Activated T-cell treated with anti-CD3 and anti-CD28 coated beads, Interleukin-2, amount 50 U/mL, for 24 hours (primary cell): ENCODE results near the gene ULK4.

Source experiments
- DNase-seq: peaks from one replicate; pipeline ENCODE4 v3.0.0-alpha.2; 2020
- H3K27ac Mint-ChIP-seq: 2 replicates; pipeline ENCODE4 v1.8.0; 2020; ENCODE audit warnings: mild to moderate bottlenecking, mixed read lengths
- H3K27me3 Mint-ChIP-seq: 2 replicates; pipeline ENCODE4 v1.8.0; 2020; ENCODE audit warnings: mixed read lengths
- H3K36me3 Mint-ChIP-seq: 2 replicates; pipeline ENCODE4 v1.8.0; 2020; ENCODE audit warnings: low read depth, mixed read lengths
- H3K4me1 Mint-ChIP-seq: 2 replicates; pipeline ENCODE4 v1.8.0; 2020; ENCODE audit warnings: low read depth, mixed read lengths
- H3K4me3 Mint-ChIP-seq: 2 replicates; pipeline ENCODE4 v1.8.0; 2020; ENCODE audit warnings: mild to moderate bottlenecking, moderate library complexity, mixed read lengths
- H3K9me3 Mint-ChIP-seq: 2 replicates; pipeline ENCODE4 v1.8.0; 2020; ENCODE audit warnings: mixed read lengths

ULK4 gene

DNA sequence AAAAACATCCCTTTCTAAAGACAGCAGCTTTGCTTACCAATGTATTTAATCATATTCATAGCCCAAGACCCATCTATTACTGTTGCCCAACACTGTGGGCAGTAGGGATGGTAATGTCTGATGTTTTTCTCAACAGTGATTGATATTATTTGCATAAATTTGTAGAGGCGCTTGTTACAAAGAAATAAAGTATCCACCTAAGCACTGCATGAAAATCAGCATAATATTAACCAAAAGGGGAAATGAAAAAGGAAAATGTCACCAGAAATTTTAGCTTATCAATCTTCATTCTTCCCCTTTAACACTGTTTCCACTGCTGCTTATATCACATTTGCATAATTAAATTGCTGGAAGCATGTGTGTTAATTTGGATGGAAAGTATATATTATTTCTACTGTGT is 622.1 kb downstream of the ULK4 start:
- Mint-ChIP-seq H3K4me1 (no peaks in the 10 kb centered on the region), H3K27me3 (no peaks in the 10 kb centered on the region), H3K9me3 (peaks cover 5% of the 10 kb centered on the region), H3K36me3 (peaks cover 4% of the 10 kb centered on the region), H3K27ac (no peak overlapping the region), H3K4me3 (no peak overlapping the region)
- no peak for DNase-seq

DNA sequence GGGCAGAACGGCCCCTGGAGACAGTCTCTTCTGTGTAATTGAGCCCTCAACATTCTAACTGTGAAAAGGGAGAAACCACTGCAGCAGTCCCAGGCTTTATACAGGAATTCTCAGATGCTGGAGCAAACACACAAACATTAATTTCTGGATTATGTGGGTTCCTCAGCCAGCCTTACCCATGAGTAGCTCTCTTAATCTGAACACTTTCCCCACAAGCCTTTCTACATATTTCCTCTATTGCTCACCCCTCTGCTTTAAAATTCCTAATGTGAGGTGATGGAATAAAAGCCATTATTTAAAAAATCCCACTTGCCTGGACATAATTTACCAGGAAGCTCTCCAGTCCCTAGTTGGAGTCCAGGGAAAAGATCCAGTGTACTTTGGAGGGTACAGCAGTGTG is 623.6 kb downstream of the ULK4 start:
- Mint-ChIP-seq H3K27me3 (no peaks in the 10 kb centered on the region), H3K4me1 (no peaks in the 10 kb centered on the region), H3K9me3 (no peaks in the 10 kb centered on the region), H3K27ac (no peak overlapping the region), H3K36me3 (no peaks in the 10 kb centered on the region), H3K4me3 (no peak overlapping the region)
- no peak for DNase-seq

DNA sequence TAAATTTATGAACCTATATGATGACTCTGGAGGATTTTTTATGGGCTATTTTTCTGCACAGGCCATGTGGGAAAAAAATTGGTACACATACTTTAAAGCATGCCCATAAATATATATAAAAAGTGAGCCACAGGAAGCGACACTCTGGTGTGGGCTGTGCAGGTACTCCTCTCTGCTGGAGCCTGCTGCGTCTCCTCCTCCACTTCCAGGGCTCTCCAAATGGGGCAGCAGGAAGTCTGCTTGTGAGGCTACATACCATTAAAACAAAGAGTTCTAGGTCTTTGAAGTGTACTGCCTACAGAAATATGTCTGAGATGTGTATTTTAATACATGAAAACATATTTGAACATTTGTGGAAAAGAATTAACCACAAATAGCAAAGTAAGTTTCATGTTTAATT is 627.5 kb downstream of the ULK4 start:
- Mint-ChIP-seq H3K4me3 (no peak overlapping the region), H3K27me3 (no peaks in the 10 kb centered on the region), H3K9me3 (no peaks in the 10 kb centered on the region), H3K4me1 (no peaks in the 10 kb centered on the region), H3K36me3 (no peaks in the 10 kb centered on the region), H3K27ac (no peak overlapping the region)
- DNase-seq: no peak

DNA sequence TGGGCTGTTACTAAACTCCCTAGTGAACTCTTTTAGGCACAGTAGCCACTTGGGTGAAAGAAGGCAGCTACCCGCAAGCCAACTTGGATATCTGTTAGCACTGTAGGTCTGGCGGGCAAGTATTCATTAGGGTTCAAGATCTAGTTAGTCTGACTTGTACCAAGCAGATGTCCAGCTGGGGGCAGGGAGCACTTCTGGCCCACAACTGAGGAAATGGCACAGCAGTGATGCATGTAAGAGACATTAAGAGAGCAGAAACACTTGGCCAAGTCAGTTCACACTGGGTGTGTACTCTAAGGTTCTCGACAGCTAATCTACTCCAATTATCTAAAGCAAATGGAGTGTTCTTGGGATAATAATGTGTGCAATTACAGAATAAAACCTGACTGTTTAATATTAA is 630.9 kb downstream of the ULK4 start:
- Mint-ChIP-seq H3K4me3 (no peak overlapping the region), H3K36me3 (no peaks in the 10 kb centered on the region), H3K9me3 (no peaks in the 10 kb centered on the region), H3K27me3 (no peaks in the 10 kb centered on the region), H3K27ac (no peak overlapping the region), H3K4me1 (no peaks in the 10 kb centered on the region)
- DNase-seq: no peak

DNA sequence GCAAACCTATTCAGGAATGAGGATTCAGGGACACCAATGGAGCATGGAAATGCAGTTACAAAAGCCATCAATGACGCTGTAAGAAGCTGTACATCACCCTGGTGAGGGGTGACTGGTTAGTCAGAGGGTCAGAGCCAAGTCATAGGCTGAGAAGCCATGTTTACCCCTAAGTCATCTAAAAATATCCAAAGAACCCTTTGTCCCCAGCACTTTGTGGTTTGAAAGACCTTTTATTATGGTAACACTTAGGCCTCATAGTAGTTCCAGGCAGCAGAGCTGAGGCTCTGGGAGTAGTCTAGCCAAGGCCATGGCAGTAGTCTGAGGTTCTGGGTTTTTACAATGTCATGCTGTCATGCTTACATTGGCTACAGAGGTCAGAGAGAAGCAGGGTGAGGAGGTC is 631.4 kb downstream of the ULK4 start:
- no peaks in the 10 kb centered on the region for H3K9me3 Mint-ChIP-seq
- no peaks in the 10 kb centered on the region for H3K36me3 Mint-ChIP-seq
- no peaks in the 10 kb centered on the region for H3K27me3 Mint-ChIP-seq
- no peak overlapping the region for H3K27ac Mint-ChIP-seq
- DNase-seq: no peak
- no peaks in the 10 kb centered on the region for H3K4me1 Mint-ChIP-seq
- no peak overlapping the region for H3K4me3 Mint-ChIP-seq

DNA sequence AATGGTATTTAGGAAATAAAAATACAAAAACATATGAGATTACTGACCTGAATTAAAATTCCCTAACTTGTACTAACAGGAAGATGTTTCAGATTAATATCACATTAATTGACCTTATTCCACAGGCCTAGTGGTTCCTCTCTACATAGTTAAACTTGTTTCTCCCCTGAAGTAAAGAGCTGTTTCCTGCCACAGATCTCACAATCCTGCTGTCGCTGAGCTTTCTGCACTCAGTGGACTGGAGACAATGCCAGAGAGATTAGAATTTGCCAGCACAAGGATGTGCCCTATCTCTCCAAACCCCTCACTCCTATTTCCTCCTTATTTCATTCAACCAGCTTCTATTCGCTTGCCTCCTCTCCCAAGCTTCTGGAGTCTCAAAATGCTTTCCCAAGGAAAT is 632.0 kb downstream of the ULK4 start:
- no peaks in the 10 kb centered on the region for H3K4me1 Mint-ChIP-seq
- no peak for DNase-seq
- no peaks in the 10 kb centered on the region for H3K9me3 Mint-ChIP-seq
- no peak overlapping the region for H3K27ac Mint-ChIP-seq
- H3K4me3 Mint-ChIP-seq: no peak overlapping the region
- H3K27me3 Mint-ChIP-seq: no peaks in the 10 kb centered on the region
- H3K36me3 Mint-ChIP-seq: no peaks in the 10 kb centered on the region

DNA sequence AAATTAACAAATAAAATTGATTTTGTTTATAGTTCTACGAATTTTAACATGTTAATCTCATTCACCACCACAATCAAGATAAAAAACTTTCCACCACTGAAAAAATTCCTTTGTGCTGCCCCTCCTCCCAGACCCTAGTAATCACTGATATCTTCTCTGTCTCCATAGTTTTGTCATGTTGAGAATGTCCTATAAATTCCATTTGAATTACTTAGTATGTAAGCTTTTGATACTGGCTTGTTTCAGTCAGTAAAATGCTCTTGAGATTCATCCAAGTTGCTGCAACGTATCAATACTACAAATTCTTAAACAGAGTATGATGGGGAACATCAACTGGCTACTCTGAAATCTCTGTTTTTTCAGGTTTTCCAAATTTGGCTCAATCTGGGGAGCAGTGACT is 633.0 kb downstream of the ULK4 start:
- no peak overlapping the region for H3K27ac Mint-ChIP-seq
- no peak overlapping the region for H3K4me3 Mint-ChIP-seq
- no peaks in the 10 kb centered on the region for H3K4me1 Mint-ChIP-seq
- no peaks in the 10 kb centered on the region for H3K9me3 Mint-ChIP-seq
- no peaks in the 10 kb centered on the region for H3K27me3 Mint-ChIP-seq
- DNase-seq: no peak
- no peaks in the 10 kb centered on the region for H3K36me3 Mint-ChIP-seq

DNA sequence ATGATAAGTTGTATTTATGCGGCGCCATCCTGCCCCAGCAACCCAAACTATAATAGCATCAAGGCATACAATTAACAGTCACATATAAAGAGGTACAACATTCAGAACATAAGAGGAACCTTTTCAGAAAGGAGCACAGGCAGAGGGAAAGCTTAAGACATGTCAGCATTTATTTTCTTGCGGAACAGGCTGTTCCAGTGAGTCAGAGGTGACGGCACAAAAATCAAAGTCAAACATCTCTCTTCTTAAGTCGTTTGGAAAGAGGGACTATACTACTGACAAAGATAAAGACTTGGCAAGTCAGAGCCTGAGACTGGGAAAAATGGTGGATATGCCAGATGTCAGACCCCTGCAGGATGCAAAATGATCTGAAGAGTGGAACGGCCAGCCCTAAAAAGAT is 634.2 kb downstream of the ULK4 start:
- no peak for DNase-seq
- H3K4me3 Mint-ChIP-seq: no peak overlapping the region
- no peaks in the 10 kb centered on the region for H3K4me1 Mint-ChIP-seq
- no peaks in the 10 kb centered on the region for H3K9me3 Mint-ChIP-seq
- H3K27ac Mint-ChIP-seq: no peak overlapping the region
- H3K27me3 Mint-ChIP-seq: no peaks in the 10 kb centered on the region
- H3K36me3 Mint-ChIP-seq: no peaks in the 10 kb centered on the region

DNA sequence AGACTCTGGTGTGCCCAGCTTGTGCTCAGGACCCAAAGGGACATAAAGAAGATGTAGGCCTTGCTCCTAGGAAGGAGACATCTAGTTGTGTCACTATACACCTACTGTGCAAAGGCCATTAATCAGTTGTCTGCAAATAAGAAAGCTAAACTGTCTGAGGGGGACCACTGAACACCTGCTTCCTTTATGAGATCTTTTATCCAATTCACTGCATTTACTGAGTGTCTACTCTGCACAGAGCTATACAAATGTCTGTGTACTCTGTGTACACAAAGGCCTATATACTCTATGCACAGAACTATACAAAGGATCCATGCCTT is 637.8 kb downstream of the ULK4 start:
- Mint-ChIP-seq H3K4me3 (no peak overlapping the region), H3K9me3 (no peaks in the 10 kb centered on the region), H3K27me3 (no peaks in the 10 kb centered on the region), H3K36me3 (no peaks in the 10 kb centered on the region), H3K27ac (no peak overlapping the region), H3K4me1 (no peaks in the 10 kb centered on the region)
- no peak for DNase-seq

DNA sequence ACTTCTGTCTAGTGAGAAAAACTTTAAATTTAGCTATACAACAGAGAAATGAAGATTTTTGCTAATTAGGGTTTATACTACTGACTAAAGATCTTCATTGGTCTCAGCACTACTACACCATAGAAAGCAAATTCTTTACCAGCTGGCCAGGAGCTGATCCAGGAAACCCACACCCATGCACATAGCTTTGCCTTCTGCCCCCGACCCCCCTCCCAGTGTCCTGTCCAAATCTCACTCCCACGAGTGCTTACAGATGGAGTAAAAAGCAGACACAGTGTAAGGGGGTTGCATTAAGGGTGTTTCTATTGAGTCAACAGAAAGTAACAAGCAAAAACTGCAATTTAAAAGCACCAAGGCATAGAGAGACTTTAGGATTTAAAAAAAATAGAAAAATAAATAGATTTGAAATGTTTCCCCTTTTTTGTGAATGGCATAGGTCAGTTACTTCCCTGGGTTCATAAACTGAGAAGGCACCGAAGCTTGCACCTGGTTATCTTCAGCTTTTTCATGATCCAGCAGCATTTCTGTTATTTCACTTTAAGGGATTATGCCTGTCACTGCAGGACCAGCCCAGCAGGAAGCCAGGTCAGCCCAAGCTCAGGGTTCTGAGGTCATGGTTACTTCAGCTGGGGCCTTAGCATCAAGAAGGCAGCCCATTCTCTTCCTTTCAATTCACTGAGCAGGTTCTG is 638.3 kb downstream of the ULK4 start:
- Mint-ChIP-seq H3K27me3 (no peaks in the 10 kb centered on the region), H3K36me3 (no peaks in the 10 kb centered on the region), H3K4me3 (no peak overlapping the region), H3K27ac (no peak overlapping the region), H3K4me1 (no peaks in the 10 kb centered on the region), H3K9me3 (no peaks in the 10 kb centered on the region)
- DNase-seq: no peak

DNA sequence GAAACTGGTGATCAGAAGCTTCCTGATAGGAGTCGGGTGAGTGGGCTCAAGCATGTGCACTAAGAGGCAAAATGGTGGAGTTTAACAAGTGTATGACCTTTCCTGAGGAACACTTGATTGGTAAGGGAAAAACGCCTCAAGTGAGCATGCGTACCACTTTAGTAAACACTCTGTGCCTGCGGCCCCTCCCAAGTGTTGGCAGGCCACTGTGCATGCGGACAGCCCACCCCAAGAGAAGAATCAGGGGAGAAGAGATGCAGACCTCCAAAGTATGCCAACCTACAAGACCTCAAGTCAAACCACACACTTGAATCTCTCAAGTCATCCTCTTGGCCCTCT is 640.3 kb downstream of the ULK4 start:
- Mint-ChIP-seq H3K4me3 (no peak overlapping the region), H3K27me3 (no peaks in the 10 kb centered on the region), H3K9me3 (no peaks in the 10 kb centered on the region), H3K4me1 (no peaks in the 10 kb centered on the region), H3K36me3 (no peaks in the 10 kb centered on the region), H3K27ac (no peak overlapping the region)
- DNase-seq: no peak

DNA sequence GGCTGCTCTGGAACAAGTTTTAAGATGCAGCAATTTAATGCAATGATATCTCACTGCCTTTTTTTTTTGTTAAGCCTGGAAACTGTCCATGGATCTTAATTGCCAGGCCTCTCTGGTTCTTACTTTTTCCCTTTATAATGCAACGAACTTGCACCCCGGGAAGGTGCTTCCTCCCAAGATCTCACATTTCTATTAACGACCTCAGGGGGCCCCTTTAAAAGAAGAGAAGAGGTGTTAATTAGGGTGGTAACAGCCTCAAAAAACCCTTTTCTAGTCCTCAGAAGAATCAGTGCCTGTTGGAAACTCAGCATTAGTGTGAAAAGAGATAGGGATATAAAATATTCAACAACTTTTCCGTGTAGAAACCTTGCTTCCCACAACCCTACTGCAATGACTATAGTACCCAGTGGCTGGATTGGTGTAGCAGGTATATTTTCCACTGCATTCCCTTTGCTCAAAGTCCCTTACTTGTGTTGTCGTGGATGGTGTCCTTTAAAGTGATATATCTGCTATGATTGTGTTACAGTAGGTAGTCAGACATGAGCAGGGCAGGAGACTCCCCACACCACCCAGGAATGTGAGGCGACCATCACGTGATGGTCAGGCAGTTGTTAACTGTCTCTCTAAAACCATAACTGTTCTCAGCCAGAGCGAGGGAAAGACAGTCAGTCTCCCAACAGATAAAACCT is 640.8 kb downstream of the ULK4 start:
- DNase-seq: no peak
- H3K27me3 Mint-ChIP-seq: no peaks in the 10 kb centered on the region
- no peak overlapping the region for H3K4me3 Mint-ChIP-seq
- no peaks in the 10 kb centered on the region for H3K36me3 Mint-ChIP-seq
- H3K27ac Mint-ChIP-seq: no peak overlapping the region
- H3K9me3 Mint-ChIP-seq: no peaks in the 10 kb centered on the region
- H3K4me1 Mint-ChIP-seq: no peaks in the 10 kb centered on the region

DNA sequence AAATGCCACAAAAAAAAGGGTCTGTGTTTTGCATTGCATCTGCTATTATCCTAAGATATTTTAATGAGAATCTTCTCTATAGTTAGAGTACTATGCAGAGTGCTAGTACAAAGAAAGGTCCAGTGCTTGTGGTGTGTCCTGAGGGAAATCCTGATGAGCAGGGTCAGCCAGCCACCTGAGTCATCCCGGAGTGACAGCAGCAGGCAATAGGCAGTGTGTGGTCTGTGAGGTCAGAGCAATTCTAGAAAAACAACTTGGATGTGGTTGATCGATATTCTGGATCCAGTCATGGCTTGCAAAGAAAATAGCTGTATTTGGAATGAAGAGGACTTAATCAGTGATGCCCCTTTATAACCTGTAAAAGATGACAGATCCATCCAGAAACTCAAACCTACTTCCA is 643.4 kb downstream of the ULK4 start:
- no peaks in the 10 kb centered on the region for H3K4me1 Mint-ChIP-seq
- H3K4me3 Mint-ChIP-seq: no peak overlapping the region
- DNase-seq: no peak
- H3K36me3 Mint-ChIP-seq: no peaks in the 10 kb centered on the region
- no peak overlapping the region for H3K27ac Mint-ChIP-seq
- H3K9me3 Mint-ChIP-seq: no peaks in the 10 kb centered on the region
- H3K27me3 Mint-ChIP-seq: no peaks in the 10 kb centered on the region

DNA sequence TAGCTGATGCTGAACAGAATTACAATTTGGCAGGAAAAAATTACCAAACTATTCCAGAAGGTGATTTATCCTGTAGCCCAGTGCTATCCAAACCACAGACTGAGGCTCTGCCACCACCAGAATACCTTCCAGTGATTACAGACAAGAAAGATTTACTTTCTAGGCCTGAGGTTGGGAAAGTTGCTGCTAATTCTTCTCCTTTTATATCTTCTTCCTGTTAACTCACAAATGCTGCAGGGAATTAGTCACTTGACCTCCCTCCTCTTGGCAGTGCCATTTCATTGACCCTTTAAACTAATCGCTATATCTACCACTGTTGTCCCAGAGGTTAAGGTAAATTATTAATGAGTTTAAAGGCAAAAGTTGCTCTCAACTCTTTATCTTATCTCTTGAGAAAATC is 644.2 kb downstream of the ULK4 start:
- Mint-ChIP-seq H3K27ac (no peak overlapping the region), H3K36me3 (no peaks in the 10 kb centered on the region), H3K4me1 (no peaks in the 10 kb centered on the region), H3K4me3 (no peak overlapping the region), H3K9me3 (no peaks in the 10 kb centered on the region), H3K27me3 (no peaks in the 10 kb centered on the region)
- no peak for DNase-seq

DNA sequence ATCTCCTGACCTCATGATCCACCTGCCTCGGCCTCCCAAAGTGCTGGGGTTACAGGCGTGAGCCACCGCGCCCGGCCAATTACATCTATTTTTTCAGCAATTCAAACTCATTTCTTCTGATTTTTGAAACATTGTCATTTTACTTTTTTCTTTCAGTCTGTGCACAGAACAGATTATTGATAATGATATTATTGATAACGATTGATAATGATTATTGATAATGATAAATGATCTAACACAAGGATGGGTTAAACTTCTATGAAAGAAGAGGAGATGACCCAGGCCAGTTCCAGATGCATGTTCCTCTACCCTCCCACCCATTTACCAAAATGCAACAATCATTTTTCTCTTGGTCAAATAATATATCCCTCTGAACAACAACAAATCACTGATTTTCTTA is 644.6 kb downstream of the ULK4 start:
- Mint-ChIP-seq H3K4me3 (no peak overlapping the region), H3K36me3 (no peaks in the 10 kb centered on the region), H3K27ac (no peak overlapping the region), H3K9me3 (no peaks in the 10 kb centered on the region), H3K27me3 (no peaks in the 10 kb centered on the region), H3K4me1 (no peaks in the 10 kb centered on the region)
- DNase-seq: no peak

DNA sequence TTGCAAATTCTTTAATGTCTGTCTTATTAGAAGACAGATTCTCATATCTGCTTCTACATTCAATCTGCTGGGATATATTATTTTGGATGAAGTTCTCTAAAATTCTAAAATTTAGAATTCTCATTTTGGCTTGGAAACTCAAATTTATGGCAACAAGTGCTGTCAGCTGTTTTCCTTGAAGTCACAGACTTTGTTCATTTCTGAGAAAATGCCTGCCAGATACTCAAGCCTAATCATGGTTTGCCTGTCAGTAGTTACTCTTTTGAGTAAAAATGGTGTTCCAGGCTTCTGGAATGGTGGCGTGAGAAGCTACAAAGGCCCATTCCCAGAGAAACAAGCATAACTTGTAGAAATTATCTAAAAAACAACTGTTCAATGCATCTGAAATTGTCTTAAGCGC is 646.8 kb downstream of the ULK4 start:
- Mint-ChIP-seq H3K4me3 (no peak overlapping the region), H3K27ac (no peak overlapping the region), H3K9me3 (no peaks in the 10 kb centered on the region), H3K27me3 (no peaks in the 10 kb centered on the region), H3K4me1 (no peaks in the 10 kb centered on the region), H3K36me3 (no peaks in the 10 kb centered on the region)
- no peak for DNase-seq
